ENCODE results near the gene NT5DC1. TPM values are rescaled to one million over a fixed set of nuclear protein-coding genes. Genes with fewer than 3 reads are reported as not detected.

NT5DC1 gene
- total and polyA plus RNA-seq, 10 of the 15 experiments (the other 5 are each of a cell fraction or from before 2014, with no cell fraction given): 40.8 to 140 (median 66.8) TPM

DNA sequence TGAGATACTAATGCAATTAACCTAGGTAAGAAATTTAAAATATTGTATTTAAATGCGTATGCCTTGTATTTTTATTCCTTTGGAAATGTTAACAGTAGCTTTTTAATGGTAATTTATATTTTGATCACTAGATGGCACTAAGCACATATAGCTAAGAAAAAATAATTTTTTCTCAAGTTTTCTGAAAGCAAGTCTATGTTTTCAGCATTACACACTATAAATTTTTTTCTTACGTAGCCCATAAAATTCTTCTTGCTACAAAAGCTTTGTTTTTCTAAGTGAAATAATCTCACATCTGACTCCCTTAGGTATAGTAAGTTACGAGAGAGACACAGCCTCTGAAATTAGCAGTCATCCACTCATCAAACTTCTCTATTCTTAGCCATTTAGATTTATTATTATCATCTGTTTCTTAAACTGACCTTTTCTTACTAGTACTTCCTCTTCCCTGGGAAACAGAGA, 117.5 kb downstream of the NT5DC1 start:
- RAD21 ChIA-PET (ENCODE audit: unreplicated experiment): interaction anchor here (0.6 to 2.4 kb wide), 10 partner anchors 9 to 342 kb away, joined by 3 to 15 read pairs (median 4); no protein-coding TSS in a partner anchor
- FAIRE-seq (no peak), DNase-seq (ENCODE audit: low read depth, low spot score) (no peak), ATAC-seq (peak; percentile 30; the same call in 2 of the 3 replicates)
- 33% methylated on average over 3 of the region's 3 CpGs for WGBS (ENCODE audit: insufficient coverage, insufficient replicate concordance, low lambda C conversion rate, missing lambda C conversion rate)
- CTCF ChIA-PET: interaction anchor here (0.6 to 3.0 kb wide), 42 partner anchors 10 to 400 kb away, joined by 3 to 45 read pairs (median 5); partner anchors contain the start of genes RWDD1, TSPYL1 and TSPYL4
- Histone ChIP-seq H3K27ac (ENCODE audit: control insufficient read depth, insufficient read depth) (no peak overlapping the region), H4K20me1 (ENCODE audit: control insufficient read depth, insufficient read depth) (no peaks in the 10 kb centered on the region), H3K4me3 (no peak overlapping the region), H3K36me3 (ENCODE audit: control insufficient read depth in 2 of 2, insufficient read depth in 2 of 2, low read length in 1 of 2) (peaks cover 0 to 5% of the 10 kb centered on the region in 2 experiments; a peak in 2 of 4 replicates), H3K27me3 (replicated peaks in 1 of 2; ENCODE audit: control insufficient read depth in 2 of 2, insufficient read depth in 2 of 2, low read length in 1 of 2) (no peaks in the 10 kb centered on the region), H3K9ac (ENCODE audit: control insufficient read depth, insufficient read depth, low read length) (no peak overlapping the region), H3K9me3 (replicated peaks; ENCODE audit: control insufficient read depth, insufficient read depth, low read length) (no peaks in the 10 kb centered on the region), H3K79me2 (ENCODE audit: control insufficient read depth, insufficient read depth, low read length) (no peaks in the 10 kb centered on the region), H3K4me1 (ENCODE audit: control insufficient read depth, insufficient read depth, low read length) (no peaks in the 10 kb centered on the region), H2AFZ (ENCODE audit: control insufficient read depth, low read depth, low read length) (no peak overlapping the region), H3K4me2 (ENCODE audit: control insufficient read depth, insufficient read depth) (no peak overlapping the region)
- TF ChIP-seq RAD21 (IDR thresholded peaks at IDR 0.05; ENCODE audit: insufficient read depth, low read depth, low read length) (0 out of 2 replicates have a peak, but pooled peaks have one; percentile 13), CTCF (IDR thresholded peaks at IDR 0.05 in 2 of 3, conservative IDR thresholded peaks at IDR 0.05 in 1 of 3; ENCODE audit: control insufficient read depth in 2 of 3, extremely low read depth in 1 of 3, insufficient read depth in 1 of 3, low read depth in 3 of 3, low read length in 3 of 3) (peak in 2 of 3 experiments; percentile 14 to 18; a peak in 2 of 6 replicates), ZNF274 (IDR thresholded peaks at IDR 0.05; ENCODE audit: insufficient read depth, insufficient read length) (no peak)
- SMC1A ChIA-PET (ENCODE audit: uncharacterized antibody, unreplicated experiment): interaction anchor here (0.7 to 2.8 kb wide), 12 partner anchors 10 to 345 kb away, joined by 3 to 14 read pairs (median 3); partner anchors contain the start of gene DSE
- intact Hi-C loops (cut with micrococcal nuclease; ENCODE audit: unreplicated experiment) (loop anchor here (5.0 kb wide), 1 partner anchor 314 kb away; no protein-coding TSS in a partner anchor), in situ Hi-C loops (cut with MboI) (no loop called here)
- no TSS peak for BruUV-seq (replicated peaks)
- POLR2A ChIA-PET: no interaction called here

All from GM12878 (cell line).